ENCODE results near the gene LGALS1.
A peak's percentile ranks its signal among the peaks of the same experiment; 100 is the strongest.
"Not testable (repeated sequence)": the region's sequence is repeated elsewhere in the genome, so short reads cannot be mapped to it uniquely, and the experiment has no call there.

Gene LGALS1

DNA sequence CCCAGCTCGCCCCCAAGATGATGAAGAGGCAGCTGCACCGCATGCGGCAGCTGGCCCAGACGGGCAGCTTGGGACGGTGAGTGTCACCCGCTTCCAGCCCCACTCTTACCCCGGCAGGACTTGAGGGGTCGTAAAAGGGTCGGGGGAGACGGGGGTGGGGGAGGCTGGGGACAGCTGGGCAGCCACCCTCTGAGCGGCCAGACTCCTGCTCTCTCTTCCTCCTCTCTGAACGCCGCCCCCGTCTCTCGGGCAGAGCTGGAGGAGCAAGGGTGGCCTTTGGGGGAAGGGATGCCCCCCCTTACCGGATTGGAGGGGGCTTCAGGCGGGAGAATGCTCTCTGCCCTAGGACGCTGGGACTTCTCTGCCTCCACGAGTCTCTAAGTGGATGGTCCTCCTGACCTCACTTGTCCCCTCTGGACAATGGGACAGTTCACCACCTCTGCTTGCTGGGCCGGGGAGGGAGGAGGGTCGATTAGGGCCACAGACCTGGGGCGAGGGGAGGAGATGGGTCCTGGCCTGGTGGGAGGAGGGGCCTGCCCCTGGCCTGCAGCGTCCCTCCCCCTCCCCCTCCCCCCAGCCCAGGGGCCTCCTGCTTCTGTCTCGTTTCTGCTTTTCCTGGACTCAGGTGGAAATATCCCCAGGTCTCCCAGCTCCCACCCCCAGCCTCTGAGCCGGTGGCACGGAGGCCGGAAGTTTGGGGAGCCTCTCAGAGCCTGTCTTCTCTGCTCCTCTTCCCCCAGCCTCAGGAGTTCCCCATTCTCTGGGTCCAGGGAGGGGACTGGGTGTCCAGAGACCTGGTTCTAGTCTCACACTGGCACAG lies 35.5 kb upstream of the LGALS1 start:
- peak; percentile 81 for DNase-seq

- no peak for DNase-seq
Measured at GRCh38 chr22:37640591-37641560, 34.6 kb upstream of the LGALS1 start.

- no peak for DNase-seq
Measured at GRCh38 chr22:37641561-37641949, 33.9 kb upstream of the LGALS1 start.

- peak; percentile 89 for DNase-seq
Measured at GRCh38 chr22:37643225-37643847, 32.1 kb upstream of the LGALS1 start.

GRCh38 chr22:37647317-37647716 lies 28.1 kb upstream of the LGALS1 start:
- no peak for DNase-seq

- DNase-seq: no peak
Measured at GRCh38 chr22:37647928-37648327, 27.5 kb upstream of the LGALS1 start.

GRCh38 chr22:37650463-37651136 lies 24.8 kb upstream of the LGALS1 start:
- no peak for DNase-seq

DNA sequence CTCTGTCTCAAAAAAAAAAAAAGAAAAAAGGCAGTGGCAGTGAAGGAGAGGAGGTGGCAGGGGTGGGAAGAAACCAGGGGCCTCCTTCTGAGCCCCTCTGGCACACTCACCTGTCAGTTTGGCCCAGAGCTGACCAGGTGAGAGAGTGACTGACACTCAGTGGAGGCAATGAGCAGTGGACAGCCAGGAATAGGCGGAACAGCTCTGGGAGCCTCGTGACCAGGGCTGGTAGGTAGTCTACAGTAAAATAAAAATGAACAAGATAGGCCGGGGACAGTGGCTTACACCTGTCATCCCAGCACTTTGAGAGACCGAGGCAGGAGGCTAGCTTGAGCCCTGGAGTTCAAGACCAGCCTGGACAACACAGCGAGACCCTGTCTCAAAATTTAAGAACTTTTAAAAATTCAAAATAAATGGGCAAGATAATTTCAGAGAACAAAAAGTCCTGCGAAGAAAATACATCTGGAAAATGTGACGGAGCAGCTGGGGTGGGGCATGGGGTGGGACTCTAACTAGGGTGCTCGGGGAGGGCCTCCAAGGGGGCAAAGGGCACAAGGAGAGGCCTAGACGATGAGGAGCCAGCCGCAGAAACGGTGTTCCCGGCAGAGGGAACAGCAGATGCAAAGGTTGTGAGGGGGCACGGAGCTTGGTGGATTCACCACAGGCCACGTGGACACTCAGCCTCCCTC lies 20.7 kb upstream of the LGALS1 start:
- no peak for DNase-seq

GRCh38 chr22:37655252-37655563 lies 20.2 kb upstream of the LGALS1 start:
- DNase-seq: no peak

DNA sequence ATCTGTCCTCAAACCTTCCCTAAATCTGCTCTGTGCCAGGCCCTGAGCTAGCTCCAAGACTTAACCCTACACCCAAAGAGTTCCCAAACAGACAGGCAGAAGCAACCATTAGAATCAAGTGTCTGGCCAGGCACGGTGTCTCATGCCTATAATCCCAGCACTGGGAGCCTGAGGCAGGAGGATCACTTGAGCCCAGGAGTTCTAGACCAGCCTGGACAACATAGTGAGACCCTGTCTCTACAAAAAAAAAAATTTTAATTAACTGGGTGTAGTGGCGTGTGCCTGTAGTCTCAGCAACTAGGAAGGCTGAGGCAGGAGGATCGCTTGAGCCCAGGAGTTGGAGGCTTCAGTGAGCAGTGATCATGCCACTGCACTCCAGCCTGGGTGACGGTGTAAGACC lies 18.9 kb upstream of the LGALS1 start:
- DNase-seq: not testable (repeated sequence)

- DNase-seq: no peak
Measured at GRCh38 chr22:37657590-37658132, 17.8 kb upstream of the LGALS1 start.

- peak; percentile 100 for DNase-seq
Measured at GRCh38 chr22:37658133-37659065, 17.0 kb upstream of the LGALS1 start, which contains the start of gene PDXP. Gene PDXP, plus strand, starts transcription at chr22:37658723. Its CDS starts 60 bp downstream, at chr22:37658783.

DNA sequence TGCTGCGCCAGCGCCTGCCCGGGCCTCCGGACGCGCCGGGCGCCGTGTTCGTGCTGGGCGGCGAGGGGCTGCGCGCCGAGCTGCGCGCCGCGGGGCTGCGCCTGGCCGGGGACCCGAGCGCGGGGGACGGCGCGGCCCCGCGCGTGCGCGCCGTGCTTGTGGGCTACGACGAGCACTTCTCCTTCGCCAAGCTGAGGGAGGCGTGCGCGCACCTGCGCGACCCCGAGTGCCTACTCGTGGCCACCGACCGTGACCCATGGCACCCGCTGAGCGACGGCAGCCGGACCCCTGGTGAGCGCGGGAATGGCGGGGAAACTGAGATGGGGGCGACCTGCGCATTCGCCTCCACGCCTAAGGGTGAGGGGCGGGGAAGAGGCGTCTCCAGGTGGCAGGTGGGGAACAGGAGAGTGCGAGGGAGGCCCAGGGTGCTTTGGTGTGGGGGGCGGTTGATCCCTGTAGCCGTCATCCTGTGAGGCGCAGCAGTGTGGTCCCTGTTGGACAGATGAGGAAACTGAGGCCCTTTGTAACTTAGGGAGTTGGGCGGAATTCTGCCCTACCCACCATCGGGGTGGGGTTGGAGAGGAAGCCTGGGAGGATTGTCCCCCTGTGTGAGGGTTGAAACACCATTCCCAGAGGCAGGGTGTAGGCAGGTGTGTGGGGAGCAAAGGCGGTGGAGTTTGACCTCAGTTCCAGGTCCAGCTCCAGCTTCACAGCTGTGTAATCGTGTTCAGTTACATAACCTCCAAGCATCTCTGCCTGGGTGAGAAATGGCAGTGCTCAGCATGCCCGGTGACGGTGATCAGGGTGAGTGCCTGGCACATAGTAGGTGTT lies 16.2 kb upstream of the LGALS1 start:
- DNase-seq: no peak

GRCh38 chr22:37659897-37660708 lies 15.3 kb upstream of the LGALS1 start:
- DNase-seq: no peak

DNA sequence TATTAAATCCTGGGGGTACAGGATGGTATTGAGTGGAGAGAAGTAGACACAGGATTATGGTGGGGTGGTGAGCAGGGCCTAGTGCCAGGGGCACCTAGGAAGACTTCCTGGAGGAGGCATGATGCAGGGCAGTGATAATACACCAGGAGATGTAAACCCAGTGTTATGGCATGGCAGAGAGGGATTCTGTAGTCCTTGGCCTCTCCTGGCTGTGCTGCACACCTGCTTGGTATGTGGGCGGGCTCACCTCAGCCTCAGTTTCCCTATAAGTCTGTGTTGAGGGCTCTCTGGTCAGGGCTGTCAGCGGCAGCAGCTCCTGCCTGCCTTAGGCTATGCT lies 14.8 kb upstream of the LGALS1 start:
- DNase-seq: no peak

- peak; percentile 80 for DNase-seq
Measured at GRCh38 chr22:37661160-37661924, 14.1 kb upstream of the LGALS1 start.

GRCh38 chr22:37662039-37662438 lies 13.4 kb upstream of the LGALS1 start:
- DNase-seq: no peak

DNA sequence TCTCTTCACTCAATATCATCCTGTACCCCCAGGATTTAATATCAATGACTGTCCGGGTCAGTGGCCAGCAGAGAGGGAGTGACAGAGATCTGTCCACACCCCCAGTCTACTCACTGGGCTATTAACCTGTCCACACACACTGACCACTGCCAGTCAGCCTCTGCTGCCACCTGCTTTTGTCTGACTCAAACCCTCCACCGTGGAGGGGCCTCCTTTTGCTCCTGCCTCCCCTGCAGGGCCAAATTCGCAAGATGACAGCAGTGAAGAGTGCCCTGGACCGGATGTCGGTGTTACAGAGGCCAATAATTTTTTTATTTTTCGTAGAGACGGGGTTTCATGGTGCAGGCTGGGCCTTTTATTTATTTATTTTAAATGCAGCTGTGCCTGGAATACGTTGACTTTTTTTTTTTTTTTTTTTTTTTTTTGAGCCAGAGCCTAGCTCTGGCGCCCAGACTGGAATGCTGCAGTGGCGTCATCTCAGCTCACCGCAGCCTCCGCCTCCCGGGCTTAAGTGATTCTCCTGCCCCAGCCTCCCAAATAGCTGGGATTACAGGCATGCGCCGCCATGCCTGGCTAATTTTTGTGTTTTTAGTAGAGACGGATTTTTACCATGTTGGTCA lies 11.8 kb upstream of the LGALS1 start:
- no peak for DNase-seq

Measured in islet precursor cell (in vitro differentiated cells).